ENCODE data around the gene ACKR2. TPM values are rescaled to one million over a fixed set of nuclear protein-coding genes. Genes with fewer than 3 reads are reported as not detected.

Gene ACKR2
- total RNA-seq, 1 donor from 2014 or later: 0.64 TPM

- DNase-seq: no peak
These were observed 56.0 kb downstream of the ACKR2 start for GRCh38 chr3:42865256-42865655.

GRCh38 chr3:42867138-42867537 lies 57.9 kb downstream of the ACKR2 start:
- H3K4me1 Mint-ChIP-seq (ENCODE audit: low read depth, unreplicated experiment): no peaks in the 10 kb centered on the region
- no peak overlapping the region for H3K27ac Mint-ChIP-seq (ENCODE audit: unreplicated experiment)
- H3K9me3 Mint-ChIP-seq (ENCODE audit: unreplicated experiment): peaks cover 2% of the 10 kb centered on the region
- no peak for TF ChIP-seq CTCF (IDR thresholded peaks at IDR 0.05; ENCODE audit: partially characterized antibody, unreplicated experiment)
- no peaks in the 10 kb centered on the region for H3K36me3 Mint-ChIP-seq (ENCODE audit: unreplicated experiment)
- peaks cover 6% of the 10 kb centered on the region for H3K27me3 Mint-ChIP-seq (ENCODE audit: unreplicated experiment)
- H3K4me3 Mint-ChIP-seq (ENCODE audit: unreplicated experiment): no peak overlapping the region
- DNase-seq: no peak

More at GRCh38 chr3:42865256-42865655, 56.0 kb downstream of the ACKR2 start:
- Mint-ChIP-seq H3K4me1 (ENCODE audit: low read depth, unreplicated experiment) (no peaks in the 10 kb centered on the region), H3K4me3 (ENCODE audit: unreplicated experiment) (no peak overlapping the region), H3K9me3 (ENCODE audit: unreplicated experiment) (peaks cover 6% of the 10 kb centered on the region), H3K36me3 (ENCODE audit: unreplicated experiment) (no peaks in the 10 kb centered on the region), H3K27me3 (ENCODE audit: unreplicated experiment) (peaks cover 8% of the 10 kb centered on the region), H3K27ac (ENCODE audit: unreplicated experiment) (no peak overlapping the region)
- TF ChIP-seq CTCF (IDR thresholded peaks at IDR 0.05; ENCODE audit: partially characterized antibody, unreplicated experiment): no peak

GRCh38 chr3:42868841-42869240 lies 59.6 kb downstream of the ACKR2 start:
- Mint-ChIP-seq H3K27ac (ENCODE audit: unreplicated experiment) (no peak overlapping the region), H3K36me3 (ENCODE audit: unreplicated experiment) (no peaks in the 10 kb centered on the region), H3K4me1 (ENCODE audit: low read depth, unreplicated experiment) (no peaks in the 10 kb centered on the region), H3K9me3 (ENCODE audit: unreplicated experiment) (peaks cover 3% of the 10 kb centered on the region), H3K27me3 (ENCODE audit: unreplicated experiment) (peaks cover 9% of the 10 kb centered on the region), H3K4me3 (ENCODE audit: unreplicated experiment) (no peak overlapping the region)
- no peak for DNase-seq
- TF ChIP-seq CTCF (IDR thresholded peaks at IDR 0.05; ENCODE audit: partially characterized antibody, unreplicated experiment): no peak

GRCh38 chr3:42871592-42872196 lies 62.4 kb downstream of the ACKR2 start:
- no peak for TF ChIP-seq CTCF (IDR thresholded peaks at IDR 0.05; ENCODE audit: partially characterized antibody, unreplicated experiment)
- Mint-ChIP-seq H3K4me3 (ENCODE audit: unreplicated experiment) (no peak overlapping the region), H3K36me3 (ENCODE audit: unreplicated experiment) (no peaks in the 10 kb centered on the region), H3K9me3 (ENCODE audit: unreplicated experiment) (peaks cover 3% of the 10 kb centered on the region), H3K27me3 (ENCODE audit: unreplicated experiment) (peaks cover 8% of the 10 kb centered on the region), H3K27ac (ENCODE audit: unreplicated experiment) (no peak overlapping the region), H3K4me1 (ENCODE audit: low read depth, unreplicated experiment) (no peaks in the 10 kb centered on the region)
- DNase-seq: no peak

GRCh38 chr3:42872718-42873117 lies 63.5 kb downstream of the ACKR2 start:
- Mint-ChIP-seq H3K36me3 (ENCODE audit: unreplicated experiment) (no peaks in the 10 kb centered on the region), H3K4me3 (ENCODE audit: unreplicated experiment) (no peak overlapping the region), H3K27ac (ENCODE audit: unreplicated experiment) (no peak overlapping the region), H3K4me1 (ENCODE audit: low read depth, unreplicated experiment) (no peaks in the 10 kb centered on the region), H3K9me3 (ENCODE audit: unreplicated experiment) (peaks cover 3% of the 10 kb centered on the region), H3K27me3 (ENCODE audit: unreplicated experiment) (peaks cover 8% of the 10 kb centered on the region)
- TF ChIP-seq CTCF (IDR thresholded peaks at IDR 0.05; ENCODE audit: partially characterized antibody, unreplicated experiment): no peak
- no peak for DNase-seq

Data from glutamatergic neuron (in vitro differentiated cells).